Measurements from ENCODE around the gene ITGA1.

DNA sequence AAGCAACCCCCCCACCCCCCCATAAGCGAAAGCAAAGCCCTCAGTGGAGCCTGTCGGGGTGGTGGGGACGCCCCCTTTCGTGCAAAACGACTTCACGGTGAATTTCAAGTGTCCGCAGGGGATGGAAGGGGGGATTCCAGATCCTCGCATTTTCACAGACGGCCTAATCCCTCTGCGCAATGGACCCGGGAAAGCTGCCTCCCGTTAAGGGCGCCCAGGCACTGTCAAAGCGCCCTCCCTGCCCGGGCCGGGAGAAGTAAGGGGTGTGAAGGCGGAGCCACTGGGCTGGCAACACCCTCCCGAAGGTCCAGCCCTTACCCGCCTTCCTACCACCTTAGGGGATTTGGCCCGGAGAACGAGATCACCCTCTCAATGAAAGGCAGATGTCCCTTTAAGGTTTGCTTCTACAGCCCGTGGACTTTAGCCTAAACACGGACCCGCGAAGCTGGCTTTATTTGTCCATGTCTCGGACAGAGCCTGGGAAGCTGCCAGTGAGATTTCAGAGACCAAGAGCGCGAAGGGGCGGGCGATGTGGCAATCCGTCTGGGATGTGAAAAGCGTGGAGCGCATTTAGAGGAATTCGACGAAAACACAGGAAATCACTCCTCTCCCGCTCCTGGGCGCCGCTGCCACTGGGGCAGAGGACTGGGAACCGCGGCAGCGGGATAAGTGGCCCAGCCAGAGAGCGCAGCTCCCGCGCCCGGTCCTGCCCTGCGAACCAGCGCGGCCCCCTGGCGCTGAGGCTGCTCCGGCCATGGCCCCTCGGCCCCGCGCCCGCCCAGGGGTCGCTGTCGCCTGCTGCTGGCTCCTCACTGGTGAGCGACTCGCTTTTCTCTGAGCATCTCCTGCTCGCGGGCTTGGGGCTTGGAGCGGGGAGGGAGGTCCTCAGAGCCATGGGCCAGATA, at the start of gene ITGA1, which contains the start of gene PELO:
- TF ChIP-seq CTCF (IDR thresholded peaks at IDR 0.05) (peak; percentile 45), POLR2AphosphoS5 (IDR thresholded peaks at IDR 0.05; ENCODE audit: low read depth, low read length) (no peak)

Data from Panc1 (cell line).